ENCODE data around the gene SDHB.

SDHB gene

DNA sequence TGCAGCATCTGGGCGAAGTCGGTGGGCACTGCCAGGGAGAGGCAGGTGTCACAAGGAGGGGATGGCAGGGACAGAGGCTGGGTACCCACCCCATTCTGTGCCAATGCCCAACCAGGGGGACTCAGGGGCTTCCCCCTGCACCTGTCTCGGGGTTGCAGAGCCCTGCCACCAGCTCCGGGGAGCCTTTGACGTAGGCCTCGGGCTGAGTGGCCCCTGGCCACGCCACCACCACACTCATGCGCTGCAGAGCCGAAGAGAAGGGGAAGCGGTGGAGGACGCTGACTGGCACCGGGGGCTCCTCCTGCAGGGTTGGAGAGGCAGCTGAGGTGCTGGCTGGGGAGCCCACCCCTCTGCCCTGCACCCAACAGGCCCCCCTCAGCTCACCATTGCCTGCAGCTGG lies 61.7 kb downstream of the SDHB start:
- DNase-seq (ENCODE audit: low read depth), result no peak
- TF ChIP-seq, protein P1, sequence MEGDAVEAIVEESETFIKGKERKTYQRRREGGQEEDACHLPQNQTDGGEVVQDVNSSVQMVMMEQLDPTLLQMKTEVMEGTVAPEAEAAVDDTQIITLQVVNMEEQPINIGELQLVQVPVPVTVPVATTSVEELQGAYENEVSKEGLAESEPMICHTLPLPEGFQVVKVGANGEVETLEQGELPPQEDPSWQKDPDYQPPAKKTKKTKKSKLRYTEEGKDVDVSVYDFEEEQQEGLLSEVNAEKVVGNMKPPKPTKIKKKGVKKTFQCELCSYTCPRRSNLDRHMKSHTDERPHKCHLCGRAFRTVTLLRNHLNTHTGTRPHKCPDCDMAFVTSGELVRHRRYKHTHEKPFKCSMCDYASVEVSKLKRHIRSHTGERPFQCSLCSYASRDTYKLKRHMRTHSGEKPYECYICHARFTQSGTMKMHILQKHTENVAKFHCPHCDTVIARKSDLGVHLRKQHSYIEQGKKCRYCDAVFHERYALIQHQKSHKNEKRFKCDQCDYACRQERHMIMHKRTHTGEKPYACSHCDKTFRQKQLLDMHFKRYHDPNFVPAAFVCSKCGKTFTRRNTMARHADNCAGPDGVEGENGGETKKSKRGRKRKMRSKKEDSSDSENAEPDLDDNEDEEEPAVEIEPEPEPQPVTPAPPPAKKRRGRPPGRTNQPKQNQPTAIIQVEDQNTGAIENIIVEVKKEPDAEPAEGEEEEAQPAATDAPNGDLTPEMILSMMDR (conservative IDR thresholded peaks at IDR 0.05; ENCODE audit: low read depth, low read length), result no peak
- H3K4me3 ChIP-seq (ENCODE audit: low read depth, low read length), result no peak overlapping the region

DNA sequence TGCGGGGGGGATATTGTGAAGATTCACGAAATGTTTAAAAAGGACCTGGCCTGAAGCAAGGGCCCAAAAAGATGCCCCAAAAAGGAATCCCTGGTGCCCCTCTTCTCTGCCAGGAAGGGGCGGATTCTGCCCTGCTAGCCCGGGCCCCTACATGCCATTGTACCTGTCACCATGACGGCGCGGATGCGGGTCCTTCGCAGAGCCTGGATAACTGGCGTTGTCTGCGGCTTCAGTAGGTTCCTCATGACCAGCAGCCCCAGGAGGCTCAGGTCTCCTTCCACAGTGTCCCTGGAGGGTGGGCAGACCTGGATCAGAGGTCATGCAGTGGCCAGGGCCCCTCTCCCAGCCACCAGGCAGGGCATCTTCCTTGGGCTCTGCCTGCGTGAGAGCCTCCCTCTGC lies 62.3 kb downstream of the SDHB start:
- H3K4me3 ChIP-seq (ENCODE audit: low read depth, low read length), result no peak overlapping the region
- no peak for DNase-seq (ENCODE audit: low read depth)
- TF ChIP-seq, protein P1 (conservative IDR thresholded peaks at IDR 0.05; ENCODE audit: low read depth, low read length), result no peak

DNA sequence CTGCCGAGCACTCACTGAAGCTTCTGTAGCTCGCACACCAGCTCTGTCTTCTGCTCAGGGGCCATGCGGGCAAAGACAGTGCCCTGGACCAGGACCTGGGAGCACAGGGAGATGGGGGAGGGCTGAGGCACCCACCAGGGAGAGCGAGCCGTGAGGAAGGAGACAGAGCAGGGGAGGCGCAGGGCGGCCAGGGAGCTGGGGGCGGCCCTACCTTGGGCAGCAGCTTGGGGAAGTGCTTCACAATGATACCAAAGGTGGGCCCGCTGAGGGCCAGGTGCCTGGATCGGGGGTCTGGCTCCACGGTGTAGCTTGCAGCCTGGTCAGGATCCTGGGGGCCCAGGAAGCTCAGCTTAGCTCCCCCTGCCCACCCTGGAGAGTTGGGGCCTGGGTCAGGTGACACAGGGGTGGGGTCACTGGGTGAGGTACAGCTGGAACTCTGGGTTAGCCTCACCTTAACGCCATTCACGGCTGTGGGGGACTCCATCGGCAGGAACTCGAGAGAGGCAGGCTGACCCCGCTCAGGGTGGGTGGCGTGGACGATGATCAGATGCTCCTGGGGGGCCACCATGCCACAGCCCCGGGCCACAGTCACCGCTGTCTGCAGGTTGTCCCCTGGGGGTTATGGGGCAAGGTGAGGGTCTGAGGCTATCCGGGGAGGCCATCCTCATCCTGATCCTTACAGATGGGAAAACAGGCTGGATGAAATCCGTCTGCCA lies 64.0 kb downstream of the SDHB start:
- no peak overlapping the region for H3K4me3 ChIP-seq (ENCODE audit: low read depth, low read length)
- TF ChIP-seq, protein P1 (conservative IDR thresholded peaks at IDR 0.05; ENCODE audit: low read depth, low read length), result no peak
- DNase-seq (ENCODE audit: low read depth), result no peak

GRCh38 chr1:16988210-16988609 lies 65.6 kb downstream of the SDHB start:
- TF ChIP-seq, protein P1 (conservative IDR thresholded peaks at IDR 0.05; ENCODE audit: low read depth, low read length), result no peak
- no peak overlapping the region for H3K4me3 ChIP-seq (ENCODE audit: low read depth, low read length)
- DNase-seq (ENCODE audit: low read depth), result no peak

DNA sequence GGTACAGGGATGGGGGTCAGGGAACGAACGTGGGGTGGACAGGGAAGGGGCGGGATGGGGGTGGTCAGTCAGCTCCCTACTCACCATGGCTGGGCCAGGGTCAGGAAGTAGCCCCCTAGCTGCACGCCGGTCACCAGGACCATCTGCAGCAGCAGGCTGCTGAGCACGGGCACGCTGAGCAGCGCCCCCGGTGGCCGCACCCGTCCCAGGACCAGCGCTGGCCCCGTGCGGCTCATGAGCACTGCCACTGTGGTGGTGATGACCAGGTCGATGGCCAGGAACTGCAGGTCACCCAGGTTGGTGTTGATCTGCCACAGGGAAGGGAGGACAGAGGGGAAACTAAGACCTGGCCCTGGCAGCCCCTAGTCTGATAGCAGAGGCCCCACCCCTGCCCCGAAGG lies 66.9 kb downstream of the SDHB start:
- TF ChIP-seq, protein P1 (conservative IDR thresholded peaks at IDR 0.05; ENCODE audit: low read depth, low read length), result peak; percentile 48
- no peak overlapping the region for H3K4me3 ChIP-seq (ENCODE audit: low read depth, low read length)
- DNase-seq (ENCODE audit: low read depth), result no peak

GRCh38 chr1:16986560-16986959 lies 67.3 kb downstream of the SDHB start:
- no peak overlapping the region for H3K4me3 ChIP-seq (ENCODE audit: low read depth, low read length)
- DNase-seq (ENCODE audit: low read depth), result no peak
- TF ChIP-seq, protein P1 (conservative IDR thresholded peaks at IDR 0.05; ENCODE audit: low read depth, low read length), result no peak

GRCh38 chr1:16986113-16986512 lies 67.7 kb downstream of the SDHB start:
- no peak for DNase-seq (ENCODE audit: low read depth)
- no peak overlapping the region for H3K4me3 ChIP-seq (ENCODE audit: low read depth, low read length)
- TF ChIP-seq, protein P1 (conservative IDR thresholded peaks at IDR 0.05; ENCODE audit: low read depth, low read length), result no peak

Data from choroid plexus epithelial cell (primary cell).